GM18867 (cell line): ENCODE measurements around the gene ATP5PD.

ENCODE experiments used
- ATAC-seq: cut with Tn5 transposase; IDR thresholded peaks from one replicate; pipeline ENCODE4 v1.9.1; 2021; ENCODE audit warnings: mild to moderate bottlenecking, moderate library complexity; ENCODE audit not compliant: unreplicated experiment

Gene ATP5PD

GRCh38 chr17:75001915-75002843, 44.6 kb downstream of the ATP5PD start:
- no peak for ATAC-seq

- no peak for ATAC-seq
These were observed 47.2 kb downstream of the ATP5PD start for GRCh38 chr17:74999523-74999922.

- no peak for ATAC-seq
These were observed 48.0 kb downstream of the ATP5PD start for GRCh38 chr17:74998783-74999182.

DNA sequence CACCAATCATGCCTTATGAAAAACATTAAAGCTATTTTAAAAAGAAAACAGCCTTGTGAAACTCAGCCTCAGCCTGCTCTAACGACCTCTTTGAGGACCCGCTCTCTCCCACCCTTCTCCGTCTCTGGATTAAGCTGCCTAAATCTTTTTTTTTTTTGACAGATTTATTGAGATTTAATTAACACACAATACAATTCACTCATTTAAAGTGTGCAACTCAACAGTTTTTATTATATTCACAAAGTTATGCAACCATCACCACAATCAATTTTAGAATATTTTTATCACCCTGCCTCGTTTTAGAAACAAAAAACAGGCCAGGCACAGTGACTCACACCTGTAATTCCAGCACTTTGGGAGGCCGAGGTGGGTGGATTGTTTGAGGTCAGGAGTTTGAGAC, 50.9 kb downstream of the ATP5PD start:
- no peak for ATAC-seq

DNA sequence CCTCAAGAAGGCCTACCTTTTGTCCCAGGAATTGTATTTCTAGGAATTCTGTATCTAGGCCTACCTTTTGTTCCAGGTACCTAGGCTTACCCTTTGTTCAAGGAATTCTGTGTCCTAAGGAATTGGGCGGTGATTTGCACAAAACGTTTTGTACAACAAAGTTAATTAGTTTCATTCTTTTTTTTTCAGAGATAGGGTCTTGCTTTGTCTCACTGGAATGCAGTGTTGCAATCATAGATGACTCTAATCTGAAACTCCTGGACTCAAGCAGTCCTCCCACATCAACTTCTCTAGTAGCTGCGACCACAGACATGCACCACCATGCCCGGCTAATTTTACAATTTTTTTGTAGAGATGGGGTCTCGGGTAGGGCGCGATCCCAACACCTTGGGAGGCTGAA, 52.3 kb downstream of the ATP5PD start:
- ATAC-seq, result no peak

- no peak for ATAC-seq
These were observed 54.5 kb downstream of the ATP5PD start for GRCh38 chr17:74992223-74992622.

GRCh38 chr17:74990581-74991105, 56.1 kb downstream of the ATP5PD start:
- ATAC-seq, result no peak
